NOMO-1 treated with DMSO at 0.1 percent for 48 hours (cell line): ENCODE data around the gene DNAH14.
"Not testable (repeated sequence)": the region's sequence is repeated elsewhere in the genome, so short reads cannot be mapped to it uniquely, and the experiment has no call there.

Source experiments
- DNase-seq: peaks from one replicate; lab custom pipeline; 2025; ENCODE audit not compliant: unreplicated experiment; lab: John Stamatoyannopoulos, UW

Gene DNAH14

DNA sequence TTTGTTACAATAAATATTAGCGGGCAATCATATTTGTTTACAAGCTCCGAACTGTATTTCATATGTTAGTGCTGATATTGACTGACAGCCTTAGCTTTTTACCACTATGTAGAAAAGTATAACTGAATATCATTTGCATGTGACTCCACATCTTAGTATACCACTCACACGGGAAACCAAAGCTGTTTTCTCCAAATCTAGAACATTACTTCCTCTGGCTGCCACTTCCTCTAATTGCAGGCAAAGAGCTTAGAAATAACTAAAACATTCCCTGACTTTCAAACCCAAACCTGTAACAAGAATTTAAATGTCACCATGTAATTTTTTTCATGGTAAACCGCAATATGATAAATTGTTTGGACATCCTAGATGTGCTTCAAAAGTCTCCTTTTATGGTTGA lies 323.7 kb downstream of the DNAH14 start:
- peak; percentile 49 for DNase-seq

DNA sequence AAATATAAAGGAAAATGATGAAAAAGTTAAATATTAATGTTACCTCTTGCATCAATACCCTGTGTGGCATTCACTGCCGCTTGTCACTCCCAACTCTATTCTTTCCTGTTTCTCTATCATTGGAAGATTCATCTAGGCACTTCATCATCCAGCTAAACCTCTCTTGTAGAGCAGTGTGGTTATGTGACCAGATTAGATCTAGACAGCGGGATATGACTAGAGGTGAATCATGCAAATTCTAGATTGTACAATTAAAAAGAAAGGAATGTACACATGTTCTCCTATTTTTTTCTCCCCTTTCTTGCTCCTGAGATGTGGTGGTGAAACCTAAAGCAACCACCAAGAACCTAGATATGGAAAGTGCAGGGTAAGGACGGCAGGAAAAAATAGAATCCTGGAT lies 324.3 kb downstream of the DNAH14 start:
- no peak for DNase-seq

DNA sequence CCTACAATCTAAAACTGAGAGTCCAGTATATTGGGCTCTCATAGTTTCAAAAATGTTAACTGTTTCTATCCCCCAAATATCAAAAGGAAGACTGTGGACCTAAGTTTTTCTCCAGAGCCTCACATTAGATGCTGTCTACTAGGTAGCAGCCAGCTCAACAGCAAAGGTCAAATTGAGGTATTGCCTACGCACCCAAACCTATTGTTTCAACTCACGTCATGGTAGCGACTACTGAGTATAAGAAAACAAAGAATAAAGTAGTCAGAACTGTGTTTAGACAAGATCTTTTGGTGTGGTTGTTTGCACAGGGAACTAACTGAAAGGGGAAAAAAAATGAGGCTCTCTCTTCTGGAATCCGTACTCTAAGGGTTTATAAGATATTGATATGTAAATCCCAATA lies 325.2 kb downstream of the DNAH14 start:
- DNase-seq: no peak

DNA sequence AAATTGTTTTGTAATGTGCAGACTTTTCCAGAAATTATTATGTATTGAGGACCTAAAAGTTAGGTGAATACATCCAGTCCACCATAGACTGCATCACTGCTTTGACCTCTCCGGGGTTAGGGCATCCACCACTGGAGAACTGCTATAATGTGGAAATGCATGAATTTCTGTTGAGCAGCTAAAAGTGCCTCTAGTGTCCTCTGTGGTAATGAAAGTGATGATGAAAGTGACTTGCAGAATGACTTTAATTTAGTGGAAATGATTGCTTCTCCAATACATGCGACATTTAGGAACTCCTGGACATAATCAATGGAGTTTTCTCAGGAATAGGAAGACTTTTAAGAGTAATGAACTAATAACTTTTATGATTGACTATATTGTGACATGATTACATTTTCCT lies 327.6 kb downstream of the DNAH14 start:
- DNase-seq: peak; percentile 6

DNA sequence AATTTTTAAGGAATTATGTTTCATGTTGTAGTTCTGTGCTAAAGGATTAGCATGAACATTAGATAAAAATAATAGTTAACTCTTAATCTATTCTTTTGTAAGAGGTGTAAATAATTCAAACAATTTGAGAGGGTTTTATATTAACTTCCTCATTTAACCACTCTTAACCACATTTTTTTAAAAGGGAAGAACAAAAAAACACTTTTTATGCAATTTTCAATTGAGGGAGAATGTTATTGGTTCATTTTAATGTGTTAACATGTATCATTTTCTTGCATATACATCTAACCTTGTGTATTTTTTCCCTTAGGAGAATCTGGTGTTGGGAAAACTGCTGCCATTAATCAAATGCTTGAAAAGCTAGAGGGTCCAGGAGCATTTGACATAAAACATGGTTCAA lies 329.3 kb downstream of the DNAH14 start:
- DNase-seq: peak; percentile 6

DNA sequence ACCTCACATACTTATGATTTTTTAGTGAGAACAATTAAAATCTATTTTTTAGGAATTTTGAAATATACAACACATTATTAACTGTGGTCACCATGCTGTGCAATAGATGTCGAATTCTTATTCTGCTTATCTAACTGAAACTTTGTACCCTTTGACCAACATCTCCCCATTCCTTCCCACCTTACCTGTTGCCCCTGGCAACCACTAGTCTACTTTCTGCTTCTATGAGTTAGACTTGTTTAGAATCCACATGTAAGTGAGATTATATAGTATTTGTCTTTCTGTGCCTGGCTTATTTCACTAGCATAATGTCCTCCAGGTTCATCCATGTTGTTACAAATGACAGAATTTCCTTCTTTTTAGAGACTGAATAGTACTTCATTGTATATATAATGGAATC lies 330.1 kb downstream of the DNAH14 start:
- no peak for DNase-seq

DNA sequence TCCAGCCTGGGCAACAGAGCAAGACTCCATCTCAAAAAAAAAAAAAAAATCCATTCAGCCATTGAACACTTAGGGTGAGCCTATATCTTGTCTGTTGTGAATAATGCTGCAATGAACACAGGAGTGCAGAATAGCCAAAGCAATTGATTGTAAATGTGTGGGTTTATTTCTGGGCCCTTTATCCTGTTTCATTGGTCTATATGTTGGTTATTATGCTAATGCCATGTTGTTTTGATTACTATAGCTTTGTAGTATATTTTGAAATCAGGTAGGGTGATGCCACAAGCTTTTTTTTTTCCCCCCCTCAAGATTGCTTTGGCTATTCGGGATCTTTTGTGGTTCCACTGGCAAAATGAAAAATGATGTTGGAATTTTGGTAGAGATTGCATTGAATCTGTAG lies 330.8 kb downstream of the DNAH14 start:
- DNase-seq: no peak

DNA sequence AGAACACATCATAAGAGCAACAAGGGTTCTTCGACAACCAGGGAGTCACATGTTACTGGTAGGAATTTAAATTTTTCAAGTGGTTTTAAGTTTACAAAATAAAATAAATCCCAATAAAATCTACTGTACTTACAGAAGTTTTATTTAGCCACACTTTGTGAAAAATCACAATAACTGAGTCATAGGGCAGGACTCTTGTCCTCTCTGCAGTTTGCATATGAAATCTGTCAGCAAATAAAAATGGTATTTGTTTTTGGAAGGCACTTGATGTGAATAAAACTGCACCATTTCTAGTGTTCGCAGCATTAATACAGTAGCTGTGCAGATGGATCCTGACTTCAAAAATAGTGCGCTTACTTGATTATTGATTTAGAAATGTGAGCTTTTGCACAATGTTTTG lies 348.0 kb downstream of the DNAH14 start:
- DNase-seq: no peak

DNA sequence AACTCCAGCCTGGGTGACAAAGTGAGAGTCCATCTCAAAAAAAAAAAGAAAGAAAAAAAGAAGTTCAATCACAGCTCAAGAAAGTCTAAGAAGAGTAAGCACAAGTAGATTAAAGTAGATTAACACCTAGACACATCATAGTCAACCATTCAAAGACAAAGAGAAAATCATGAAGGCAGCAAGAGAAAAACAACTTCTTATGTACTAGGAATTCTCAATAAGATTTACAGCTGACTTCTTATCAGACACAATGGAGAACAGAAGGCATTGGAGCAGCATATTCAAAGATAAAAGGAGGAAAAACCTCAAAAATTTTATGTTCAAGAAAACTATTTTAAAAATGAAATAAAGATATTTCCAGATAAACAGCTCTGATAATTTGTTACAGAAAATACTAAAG lies 351.1 kb downstream of the DNAH14 start:
- no peak for DNase-seq

DNA sequence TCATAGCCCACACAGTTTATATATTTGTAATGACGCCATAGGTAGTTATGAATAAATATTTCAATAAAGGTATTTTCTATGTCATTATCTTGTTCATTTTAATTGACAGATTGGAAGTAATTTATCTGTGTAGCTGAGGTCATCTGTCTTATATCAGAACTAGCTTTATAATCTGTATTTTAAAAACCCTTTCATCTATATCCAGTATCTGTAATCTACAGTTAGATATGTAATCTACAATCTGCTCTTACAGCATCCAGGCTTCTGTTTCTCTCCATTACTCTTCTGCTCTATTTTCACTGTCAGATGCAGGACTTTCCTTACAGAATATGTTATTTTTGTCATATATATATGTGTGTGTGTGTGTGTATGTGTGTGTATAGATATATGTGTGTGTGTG lies 360.8 kb downstream of the DNAH14 start:
- no peak for DNase-seq

DNA sequence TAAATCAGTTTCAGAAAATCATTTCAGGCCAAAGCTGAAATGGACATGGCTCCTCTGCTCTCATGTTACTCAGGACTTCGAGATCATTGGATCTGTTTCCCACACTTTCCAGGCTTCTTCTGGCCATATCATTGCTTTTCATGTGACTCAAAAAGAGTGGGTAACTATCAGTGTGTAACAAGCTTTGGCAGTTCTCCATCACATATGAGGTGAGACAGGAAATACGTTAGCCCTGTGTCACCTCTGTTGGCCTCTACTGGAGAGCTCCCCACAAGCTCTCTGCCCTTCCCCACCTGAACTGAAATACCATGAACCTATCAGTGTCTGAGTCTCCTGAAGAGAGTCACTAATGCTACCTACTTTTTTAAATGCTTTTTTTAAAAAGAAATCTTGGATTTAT lies 370.1 kb downstream of the DNAH14 start:
- no peak for DNase-seq

DNA sequence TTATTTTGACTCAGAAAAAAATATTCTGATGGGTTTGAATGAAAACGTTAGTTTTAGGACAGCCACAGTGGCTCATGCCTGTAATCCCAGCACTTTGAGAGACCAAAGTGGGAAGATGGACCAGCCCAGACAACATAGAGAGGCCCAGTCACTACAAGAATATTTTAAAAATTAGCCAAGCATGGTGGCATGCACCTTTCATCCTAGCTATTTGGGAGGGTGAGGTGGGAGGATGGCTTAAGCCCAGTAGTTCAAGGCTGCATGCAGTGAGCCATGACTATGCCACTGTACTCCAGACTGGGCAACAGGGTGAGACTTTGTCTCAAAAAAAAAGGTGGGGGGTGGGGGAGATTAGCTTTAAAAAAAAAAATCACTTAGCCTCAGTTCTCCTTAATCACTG lies 370.9 kb downstream of the DNAH14 start:
- DNase-seq: no peak

DNA sequence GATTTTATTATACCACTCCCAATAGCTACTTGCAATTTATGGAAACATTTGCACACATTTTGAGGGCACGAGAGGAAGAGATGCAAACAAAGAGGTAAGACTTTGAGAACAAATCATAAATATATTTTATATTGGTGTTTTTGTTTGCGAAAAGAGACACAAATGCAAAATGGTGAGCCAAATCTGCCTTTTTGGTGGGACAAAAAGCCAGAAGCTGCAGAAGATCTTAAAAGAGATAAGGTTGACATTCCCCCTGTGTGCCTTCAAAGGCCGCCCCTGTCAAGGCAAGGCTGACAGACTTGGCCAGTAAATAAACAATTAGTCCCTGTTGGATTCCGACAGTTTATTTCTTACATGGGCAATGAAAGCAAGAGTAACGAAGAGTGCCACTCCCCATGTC lies 375.5 kb downstream of the DNAH14 start:
- DNase-seq: no peak

DNA sequence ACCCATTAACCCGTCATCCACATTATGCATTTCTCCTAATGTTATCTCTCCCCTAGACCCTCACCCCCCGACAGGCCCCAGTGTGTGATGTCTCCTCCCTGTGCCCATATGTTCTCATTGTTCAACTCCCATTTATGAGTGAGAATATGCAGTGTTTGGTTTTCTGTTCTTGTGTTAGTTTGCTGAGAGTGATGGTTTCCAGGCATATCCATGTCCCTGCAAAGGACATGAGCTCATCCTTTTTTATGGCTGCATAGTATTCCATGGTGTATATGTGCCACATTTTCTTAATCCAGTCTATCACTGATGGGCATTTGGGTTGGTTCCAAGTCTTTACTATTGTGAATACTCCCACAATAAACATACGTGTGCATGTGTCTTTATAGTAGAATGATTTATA lies 381.1 kb downstream of the DNAH14 start:
- DNase-seq: not testable (repeated sequence)

DNA sequence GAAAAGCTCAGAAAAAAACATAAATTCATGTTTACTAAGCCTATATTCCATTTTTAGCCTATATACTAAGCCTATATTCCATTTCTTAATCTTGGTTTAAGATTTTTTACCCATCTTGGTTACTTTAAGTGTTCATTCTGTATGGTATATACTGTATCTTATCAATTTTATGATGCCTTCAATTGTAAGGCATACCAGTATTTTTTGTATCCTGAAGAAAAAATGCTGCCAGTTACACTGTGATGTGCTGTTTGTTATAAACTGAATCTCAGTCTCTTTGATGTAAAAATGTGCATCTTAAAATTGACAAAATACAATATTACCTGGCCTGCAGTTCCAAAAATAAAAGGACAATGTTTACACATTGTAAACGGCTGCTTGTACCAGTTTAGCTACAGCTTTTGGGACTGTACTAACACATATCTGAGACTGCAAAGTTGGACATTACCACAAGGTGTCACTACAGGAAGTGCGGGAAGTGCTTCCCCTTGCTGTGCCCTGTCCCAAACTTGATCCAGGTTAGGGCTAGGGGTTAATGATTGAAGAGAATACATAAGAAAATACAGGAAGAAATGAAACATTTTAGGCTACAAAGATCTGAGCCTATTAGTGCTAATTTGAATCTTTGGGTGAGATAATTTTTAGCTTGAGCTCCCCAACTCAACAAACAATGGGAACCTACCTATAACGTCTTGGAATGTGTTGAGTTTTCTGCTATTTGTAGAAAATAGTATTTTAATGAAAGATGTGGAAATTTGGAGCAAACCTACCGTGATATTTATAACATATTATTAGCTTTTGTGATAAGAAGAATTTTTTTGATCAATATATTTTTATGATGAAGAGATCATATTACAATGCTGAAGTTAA lies 389.5 kb downstream of the DNAH14 start:
- DNase-seq: no peak

DNA sequence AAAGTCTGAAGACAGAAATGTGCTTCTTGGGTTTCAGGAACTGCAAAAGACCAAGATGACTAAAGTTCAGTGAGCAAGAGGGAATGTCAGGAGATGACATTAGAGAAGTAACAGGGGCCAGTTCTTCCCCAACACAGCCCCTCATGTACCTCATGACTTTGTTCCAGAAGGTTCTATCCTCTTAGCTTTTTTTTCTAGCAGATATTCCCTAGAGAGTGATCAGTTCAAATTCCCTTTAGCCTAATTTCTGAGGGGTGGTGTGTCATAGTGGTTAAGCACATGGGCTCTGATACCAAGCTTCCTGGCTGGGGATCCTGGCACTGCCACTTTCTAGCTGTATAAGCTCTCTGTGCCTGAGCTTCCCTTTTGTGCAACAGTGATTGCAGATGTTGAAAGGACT lies 390.4 kb downstream of the DNAH14 start:
- no peak for DNase-seq

DNA sequence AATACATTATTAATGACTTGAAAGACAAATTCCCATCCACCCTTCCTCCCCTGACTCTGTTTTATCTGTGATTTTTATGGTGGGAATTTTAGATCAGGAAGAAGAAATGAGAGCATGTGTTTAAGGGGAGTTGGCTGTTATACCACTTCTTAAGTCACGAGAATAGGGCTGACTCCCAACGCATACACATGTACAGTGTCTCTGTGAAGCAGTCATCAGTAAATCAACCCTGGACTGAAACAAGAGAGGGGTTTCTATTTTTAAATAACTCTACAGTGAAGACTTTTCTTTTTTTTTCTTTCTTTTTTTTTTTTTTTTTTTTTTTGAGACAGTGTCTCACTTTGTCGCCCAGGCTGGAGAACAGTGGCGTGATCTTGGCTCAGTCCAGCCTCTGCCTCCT lies 392.3 kb downstream of the DNAH14 start:
- no peak for DNase-seq

DNA sequence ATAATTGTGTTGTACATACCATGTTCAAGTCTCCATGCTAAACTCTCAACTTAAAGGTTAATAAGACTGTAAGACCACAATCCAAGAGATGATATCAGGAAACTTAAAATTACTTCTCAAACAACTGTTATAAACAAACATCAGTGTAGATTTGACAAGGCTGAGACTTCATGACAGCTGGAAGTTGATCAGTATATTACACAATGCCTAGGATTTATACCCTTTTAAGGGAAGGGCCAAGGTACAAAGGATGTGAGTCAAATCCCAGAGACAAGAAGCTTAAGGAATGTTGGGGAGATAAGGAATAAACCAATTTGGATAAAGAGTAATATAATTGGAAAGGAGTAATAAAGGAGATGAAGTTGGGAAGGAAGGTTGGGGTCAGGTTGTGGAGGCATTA lies 399.6 kb downstream of the DNAH14 start:
- no peak for DNase-seq

DNA sequence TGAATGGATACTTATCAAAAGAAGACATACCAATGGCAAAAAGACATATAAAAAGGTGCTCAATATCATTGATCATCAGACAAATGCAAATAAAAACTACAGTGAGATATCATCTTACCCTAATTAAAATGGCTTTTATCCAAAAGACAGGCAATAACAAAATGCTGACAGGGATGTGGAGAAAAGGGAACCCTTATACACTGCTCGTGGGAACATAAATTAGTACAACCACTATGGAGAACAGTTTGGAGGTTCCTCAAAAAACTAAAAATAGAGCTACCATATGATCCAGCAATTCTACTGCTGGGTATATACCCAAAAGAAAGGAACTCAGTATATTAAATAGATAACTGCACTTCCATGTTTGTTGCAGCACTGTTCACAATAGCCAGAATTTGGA lies 400.5 kb downstream of the DNAH14 start:
- DNase-seq: not testable (repeated sequence)

DNA sequence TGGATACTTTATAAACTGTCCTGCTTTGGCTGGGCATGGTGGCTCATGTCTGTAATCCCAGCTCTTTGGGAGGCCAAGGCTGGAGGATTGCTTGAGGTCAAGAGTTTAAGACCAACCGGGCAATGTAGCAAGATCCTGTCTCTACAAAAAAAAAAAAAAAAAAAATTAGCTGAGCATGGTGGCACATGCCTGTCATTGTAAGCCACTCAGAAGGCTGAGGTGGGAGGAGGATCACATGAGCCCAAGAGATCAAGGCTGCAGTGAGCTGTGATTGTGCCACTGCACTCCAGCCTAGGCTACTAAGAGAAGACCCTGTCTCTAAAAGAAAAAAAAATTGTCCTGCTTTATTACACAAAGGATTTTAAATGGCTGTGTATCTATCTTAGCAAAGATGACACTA lies 403.2 kb downstream of the DNAH14 start:
- no peak for DNase-seq

DNA sequence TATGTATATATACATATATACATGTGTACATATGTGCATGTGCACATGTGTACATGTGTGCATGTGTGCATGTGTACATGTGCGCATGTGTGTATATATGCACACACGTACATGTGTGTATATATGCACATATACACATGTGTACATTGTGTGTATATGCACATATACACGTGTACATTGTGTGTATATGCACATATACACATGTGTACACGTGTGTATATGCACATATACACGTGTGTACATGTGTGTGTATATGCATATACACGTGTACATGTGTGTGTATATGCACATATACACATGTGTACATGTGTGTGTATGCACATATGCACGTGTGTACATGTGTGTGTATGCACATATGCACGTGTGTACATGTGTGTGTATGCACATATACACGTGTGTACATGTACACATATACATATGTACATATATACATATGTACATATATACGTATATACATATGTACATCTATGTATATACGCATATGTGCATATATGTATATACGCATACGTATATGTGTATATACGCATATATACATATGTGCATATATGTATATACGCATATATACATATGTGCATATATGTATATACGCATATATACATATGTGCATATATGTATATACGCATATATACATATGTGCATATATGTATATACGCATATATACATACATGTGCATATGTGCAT lies 405.8 kb downstream of the DNAH14 start:
- DNase-seq: not testable (repeated sequence)

DNA sequence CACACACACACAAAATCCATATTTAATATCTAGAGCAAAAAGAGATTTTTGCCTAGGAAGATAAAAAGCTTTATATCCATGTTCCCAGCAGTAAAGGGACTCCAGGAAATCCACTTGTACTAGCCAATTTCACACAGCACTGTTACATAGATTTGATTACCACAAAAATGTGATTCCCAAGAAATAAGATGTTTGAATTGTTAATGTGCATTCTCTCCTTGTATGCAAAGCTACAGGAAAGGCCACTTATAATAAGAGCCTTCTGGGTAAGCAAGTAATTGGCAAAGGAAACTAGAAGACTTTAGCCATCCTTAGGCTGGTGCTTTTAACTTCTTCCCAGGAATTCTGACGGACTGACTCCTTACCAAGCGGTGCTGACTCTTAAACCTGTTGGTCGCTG lies 409.1 kb downstream of the DNAH14 start:
- DNase-seq: no peak

DNA sequence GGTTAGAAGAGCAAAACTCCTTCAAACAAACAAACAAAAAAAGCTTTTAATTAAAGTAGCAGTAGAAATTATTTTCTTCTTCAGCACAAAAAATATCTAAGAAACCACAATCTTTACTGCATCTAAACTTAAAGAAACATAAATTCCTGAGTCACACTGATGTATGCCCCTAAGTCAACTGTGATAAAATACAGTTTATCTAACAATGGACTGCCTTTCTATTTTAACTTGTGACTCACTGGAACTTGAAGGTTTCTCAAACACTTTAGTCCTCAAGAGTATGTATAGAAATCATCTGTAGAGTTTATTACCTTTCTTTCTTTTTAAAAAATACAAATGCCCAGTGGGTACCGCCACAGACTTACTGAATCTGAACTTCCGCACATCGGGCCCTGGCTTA lies 412.2 kb downstream of the DNAH14 start:
- no peak for DNase-seq
